HG03060 (cell line): Measurements from ENCODE around the gene GUF1.

Experiments
- ATAC-seq: cut with Tn5 transposase; IDR thresholded peaks from one replicate; pipeline ENCODE4 v1.9.1; 2021; ENCODE audit warnings: low read depth, moderate number of reproducible peaks; ENCODE audit not compliant: unreplicated experiment

GUF1 gene

GRCh38 chr4:44678094-44679041 lies at the start of gene GUF1:
TSS of gene GUF1 (plus strand) at chr4:44678420. CDS start at chr4:44678623, 203 bp downstream.
- ATAC-seq: peak; percentile 90

- peak; percentile 91 for ATAC-seq
These were observed 48.8 kb upstream of the GUF1 start for GRCh38 chr4:44629280-44629866.

- ATAC-seq: no peak
These were observed 46.1 kb upstream of the GUF1 start for GRCh38 chr4:44632089-44632488.

GRCh38 chr4:44632733-44633132 lies 45.5 kb upstream of the GUF1 start:
- ATAC-seq: no peak

- no peak for ATAC-seq
These were observed 40.1 kb upstream of the GUF1 start for GRCh38 chr4:44638091-44638490.

GRCh38 chr4:44646151-44646550 lies 32.1 kb upstream of the GUF1 start:
- no peak for ATAC-seq

- no peak for ATAC-seq
These were observed 26.8 kb upstream of the GUF1 start, which contains the start of gene YIPF7 for GRCh38 chr4:44651425-44651824. TSS of gene YIPF7 (minus strand) at chr4:44651625. CDS start at chr4:44650100, 1,525 bp downstream.

GRCh38 chr4:44652002-44652401 lies 26.2 kb upstream of the GUF1 start:
- no peak for ATAC-seq

GRCh38 chr4:44660396-44660795 lies 17.8 kb upstream of the GUF1 start:
- ATAC-seq: no peak

GRCh38 chr4:44661940-44662622 lies 16.1 kb upstream of the GUF1 start:
- no peak for ATAC-seq

GRCh38 chr4:44662623-44663005 lies 15.6 kb upstream of the GUF1 start:
- no peak for ATAC-seq

GRCh38 chr4:44663539-44664263 lies 14.5 kb upstream of the GUF1 start:
- no peak for ATAC-seq

GRCh38 chr4:44668526-44668925 lies 9.7 kb upstream of the GUF1 start:
- ATAC-seq: no peak

- no peak for ATAC-seq
These were observed 7.6 kb upstream of the GUF1 start for GRCh38 chr4:44670506-44671199.

- ATAC-seq: no peak
These were observed 6.6 kb upstream of the GUF1 start for GRCh38 chr4:44671636-44672035.

- ATAC-seq: no peak
These were observed 3.7 kb upstream of the GUF1 start for GRCh38 chr4:44674471-44674870.

GRCh38 chr4:44675366-44675765 lies 2.9 kb upstream of the GUF1 start:
- no peak for ATAC-seq

- peak; percentile 1 for ATAC-seq
These were observed 840 bp downstream of the GUF1 start for GRCh38 chr4:44679060-44679459.

GRCh38 chr4:44684648-44685047 lies 6.4 kb downstream of the GUF1 start:
- no peak for ATAC-seq

- ATAC-seq: no peak
These were observed 22.2 kb downstream of the GUF1 start for GRCh38 chr4:44700427-44700826.
